Endothelial cell of umbilical vein (primary cell): ENCODE measurements around the gene DDX49. TPM values are rescaled to one million over a fixed set of nuclear protein-coding genes. Genes with fewer than 3 reads are reported as not detected.
A peak's percentile ranks its signal among the peaks of the same experiment; 100 is the strongest.

Source experiments
- BruUV-seq: library from RNA; stranded (reverse); fragments of 400-500 nt; replicated peaks from 2 replicates; lab custom pipeline; 2021; lab: Mats Ljungman, UMichigan
- CTCF ChIA-PET: fragments of 300-600, 350-600 bp; sonication (Branson Sonifier 250); formaldehyde crosslinking; loops from one replicate; lab custom pipeline; 2021; ENCODE audit warnings: antibody characterized with exemption, inconsistent platforms; lab: Charles Lee
- POLR2A ChIA-PET: fragments of 300-600, 350-600 bp; sonication (Branson Sonifier 250); formaldehyde crosslinking; loops from one replicate; lab custom pipeline; 2021; ENCODE audit warnings: antibody characterized with exemption, inconsistent platforms; lab: Charles Lee
- DNase-seq: peaks from one replicate; pipeline ENCODE4 v3.0.0-alpha.2; 2011; ENCODE audit warnings: low read depth, low spot score
- FAIRE-seq: peaks from 2 replicates; lab custom pipeline; 2011; peaks lifted over from hg19 to GRCh38; lab: Jason Lieb, UNC
- H2AFZ ChIP-seq: 2 replicates; pipeline ENCODE4 v1.6.0; 2012; ENCODE audit warnings: low read depth, low read length, control low read depth, inconsistent platforms
- H3K27ac ChIP-seq: 2 replicates; pipeline ENCODE4 v1.5.1; 2011; ENCODE audit warnings: low read depth, mild to moderate bottlenecking, control low read depth, low read length, moderate library complexity; ENCODE audit not compliant: insufficient read depth
- H3K27me3 ChIP-seq, 2 experiments: 2 replicates each; pipeline versions ENCODE4 v1.6.0 to v1.6.1; 2011; ENCODE audit warnings: low read length in 2 of 2, mixed read lengths in 1 of 2; ENCODE audit not compliant: control insufficient read depth in 2 of 2, insufficient read depth in 2 of 2
- H3K36me3 ChIP-seq, 2 experiments: 2 replicates in 1 of 2; 3 replicates in 1 of 2; pipeline ENCODE4 v1.5.1; 2011; ENCODE audit warnings: low read length in 2 of 2, mild to moderate bottlenecking in 1 of 2, moderate library complexity in 1 of 2; ENCODE audit not compliant: control insufficient read depth in 2 of 2, insufficient read depth in 2 of 2; ENCODE audit errors: extremely low read depth in 1 of 2
- H3K4me1 ChIP-seq: 3 replicates; pipeline ENCODE4 v1.5.1; 2011; ENCODE audit warnings: mild to moderate bottlenecking, low read length; ENCODE audit not compliant: control insufficient read depth, insufficient read depth; ENCODE audit errors: extremely low read depth
- H3K4me2 ChIP-seq: 2 replicates; pipeline ENCODE4 v1.6.1; 2011; ENCODE audit warnings: low read length, control low read depth, mixed read lengths; ENCODE audit not compliant: insufficient read depth
- H3K4me3 ChIP-seq, 3 experiments: fragments of 200-600 bp in 1 of 3; sonication (generic), shearing (Covaris generic) in 1 of 3; replicated peaks in 1 of 3; 2 replicates each; pipeline ENCODE4 v1.5.1; 2011 to 2016; ENCODE audit warnings: control low read depth in 3 of 3, low read length in 3 of 3, mild to moderate bottlenecking in 2 of 3, inconsistent platforms in 1 of 3, low read depth in 1 of 3, moderate library complexity in 1 of 3; ENCODE audit not compliant: insufficient read depth in 1 of 3
- H3K79me2 ChIP-seq: 2 replicates; pipeline ENCODE4 v1.6.0; 2012; ENCODE audit warnings: low read length, inconsistent platforms; ENCODE audit not compliant: control insufficient read depth, insufficient read depth
- H3K9ac ChIP-seq: replicated peaks from 2 replicates; pipeline ENCODE3; 2011; ENCODE audit warnings: low read length, control low read depth; ENCODE audit not compliant: insufficient read depth; ENCODE audit errors: extremely low read depth
- H3K9me1 ChIP-seq: replicated peaks from 3 replicates; pipeline ENCODE4 v1.6.0; 2011; ENCODE audit warnings: mild to moderate bottlenecking, low read length; ENCODE audit not compliant: control insufficient read depth, insufficient read depth; ENCODE audit errors: extremely low read depth
- H3K9me3 ChIP-seq: replicated peaks from 2 replicates; pipeline ENCODE4 v1.5.1; 2012; ENCODE audit warnings: low read length, inconsistent platforms; ENCODE audit not compliant: control insufficient read depth, insufficient read depth
- H4K20me1 ChIP-seq: replicated peaks from 2 replicates; pipeline ENCODE3; 2011; ENCODE audit warnings: mild to moderate bottlenecking, low read length; ENCODE audit not compliant: control insufficient read depth, insufficient read depth; ENCODE audit errors: extremely low read depth
- FOS ChIP-seq: IDR thresholded peaks from 2 replicates; pipeline ENCODE4 v1.6.1; 2011; ENCODE audit warnings: mild to moderate bottlenecking, low read length, moderate library complexity, borderline replicate concordance; ENCODE audit not compliant: insufficient read depth
- dilution Hi-C: fragments of 300-500 bp; cut with MboI; formaldehyde crosslinking; loops from one replicate; pipeline ENCODE4 v1.15.0; 2019; ENCODE audit warnings: low sequenced_read_pairs; ENCODE audit not compliant: extremely low pct_ligation_motif_present
- intact Hi-C: fragments of 100-400 bp; cut with micrococcal nuclease; formaldehyde crosslinking; loops from one replicate; pipeline ENCODE4 v1.10.0; 2022
- polyA plus RNA-seq, 4 experiments: library from polyadenylated mRNA; depleted of rRNA in 3 of 4; stranded (reverse) in 3 of 4; unstranded in 1 of 4; fragments of >200 nt; gene quantifications; 2 replicates each; pipeline versions ENCODE4 v1.2.1 to v1.2.3, GENCODE V29; 2011 to 2012; ENCODE audit warnings: missing spikeins in 1 of 4
- total RNA-seq: library from RNA; stranded (reverse); gene quantifications from 2 replicates; pipeline ENCODE4 v1.2.3, GENCODE V29; 2021
- TF ChIP-seq, protein P1 (sequence below), 2 donors: IDR thresholded peaks; 1 replicate in 1 of 2; 2 replicates in 1 of 2; pipeline ENCODE4 v1.5.1; 2011; ENCODE audit warnings: low read length in 2 of 2, mild to moderate bottlenecking in 2 of 2, moderate library complexity in 2 of 2, control low read depth in 1 of 2, inconsistent platforms in 1 of 2, low read depth in 1 of 2; ENCODE audit not compliant: insufficient read depth in 1 of 2; ENCODE audit errors: extremely low read depth in 1 of 2

DDX49 gene
- total and polyA plus RNA-seq, 2 donors (not counting 3 experiments of a cell fraction or from before 2014, with no cell fraction given): 51.9 to 60.1 TPM

DNA sequence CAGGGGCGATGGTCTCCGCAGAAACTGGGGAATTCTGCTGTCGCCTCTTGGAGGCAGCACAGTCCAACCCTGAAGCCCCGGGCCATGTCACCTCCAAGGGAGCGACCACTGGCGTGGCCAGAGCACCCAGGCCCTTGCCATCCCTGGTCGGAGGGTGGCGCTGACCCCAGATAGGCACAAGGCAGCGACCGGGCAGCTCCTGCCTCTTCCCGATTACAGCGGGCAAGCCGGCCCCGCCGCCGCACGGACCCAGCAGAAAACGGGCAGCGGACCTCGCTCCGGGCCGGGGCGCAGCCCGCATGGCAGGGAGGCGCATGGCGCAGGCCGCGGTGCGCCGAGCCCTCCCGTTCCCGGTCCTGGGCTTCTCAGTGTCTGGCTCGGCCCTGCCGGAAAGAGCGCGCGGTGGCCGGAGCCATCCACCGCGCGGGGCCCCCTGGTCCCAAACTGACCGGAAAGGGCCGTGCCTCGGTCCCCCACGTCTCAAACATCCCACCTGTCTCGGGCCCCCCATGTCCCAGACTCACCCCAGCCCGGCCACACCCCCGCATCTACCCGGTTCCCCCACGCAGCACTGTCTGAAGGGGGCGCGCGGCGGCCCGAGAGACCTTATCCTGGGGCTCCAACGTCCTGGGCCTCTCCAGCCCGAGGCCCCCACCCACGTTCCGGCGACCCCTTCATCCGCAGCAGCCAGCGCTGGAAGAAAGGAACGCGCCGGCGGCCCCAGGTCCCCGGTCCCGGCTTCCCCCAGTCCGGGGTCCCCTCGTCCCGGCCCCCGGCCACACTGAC is 24.3 kb upstream of the DDX49 start:
- H3K27ac ChIP-seq: no peak overlapping the region
- DNase-seq: peak; percentile 42
- H3K4me1 ChIP-seq: no peaks in the 10 kb centered on the region
- intact Hi-C loops (loop anchor here (1.0 to 5.0 kb wide), 3 partner anchors 24 to 91 kb away; partner anchors contain the start of genes COPE and DDX49), dilution Hi-C loops (no loop called here)
- no peaks in the 10 kb centered on the region for H3K79me2 ChIP-seq
- peak overlapping the region; percentile 35 to 54 (median 41) for H3K4me3 ChIP-seq
- peak; percentile 69 for FAIRE-seq
- ChIA-PET CTCF (interaction anchor here (0.7 to 2.8 kb wide), 7 partner anchors 18 to 126 kb away, joined by 3 to 33 read pairs (median 4); partner anchors contain the start of genes COPE and DDX49), POLR2A (interaction anchor here (0.6 kb wide), 2 partner anchors 11 to 94 kb away, joined by 5 to 8 read pairs; no protein-coding TSS in a partner anchor)
- no peaks in the 10 kb centered on the region for H4K20me1 ChIP-seq
- TF ChIP-seq, protein P1, sequence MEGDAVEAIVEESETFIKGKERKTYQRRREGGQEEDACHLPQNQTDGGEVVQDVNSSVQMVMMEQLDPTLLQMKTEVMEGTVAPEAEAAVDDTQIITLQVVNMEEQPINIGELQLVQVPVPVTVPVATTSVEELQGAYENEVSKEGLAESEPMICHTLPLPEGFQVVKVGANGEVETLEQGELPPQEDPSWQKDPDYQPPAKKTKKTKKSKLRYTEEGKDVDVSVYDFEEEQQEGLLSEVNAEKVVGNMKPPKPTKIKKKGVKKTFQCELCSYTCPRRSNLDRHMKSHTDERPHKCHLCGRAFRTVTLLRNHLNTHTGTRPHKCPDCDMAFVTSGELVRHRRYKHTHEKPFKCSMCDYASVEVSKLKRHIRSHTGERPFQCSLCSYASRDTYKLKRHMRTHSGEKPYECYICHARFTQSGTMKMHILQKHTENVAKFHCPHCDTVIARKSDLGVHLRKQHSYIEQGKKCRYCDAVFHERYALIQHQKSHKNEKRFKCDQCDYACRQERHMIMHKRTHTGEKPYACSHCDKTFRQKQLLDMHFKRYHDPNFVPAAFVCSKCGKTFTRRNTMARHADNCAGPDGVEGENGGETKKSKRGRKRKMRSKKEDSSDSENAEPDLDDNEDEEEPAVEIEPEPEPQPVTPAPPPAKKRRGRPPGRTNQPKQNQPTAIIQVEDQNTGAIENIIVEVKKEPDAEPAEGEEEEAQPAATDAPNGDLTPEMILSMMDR (IDR thresholded peaks at IDR 0.05; ENCODE audit: extremely low read depth in 1 of 2, insufficient read depth in 1 of 2, low read depth in 1 of 2, low read length in 2 of 2): peak; percentile 33 to 54
- TF ChIP-seq FOS: no peak
- H2AFZ ChIP-seq: peak overlapping the region; percentile 81
- no peak overlapping the region for H3K9ac ChIP-seq
- H3K36me3 ChIP-seq: peaks cover 0 to 8% of the 10 kb centered on the region in 2 experiments
- peak overlapping the region; percentile 69 for H3K4me2 ChIP-seq
- H3K9me1 ChIP-seq: no peaks in the 10 kb centered on the region
- BruUV-seq: no TSS peak
- H3K9me3 ChIP-seq: no peaks in the 10 kb centered on the region
- peaks cover 0 to 2% of the 10 kb centered on the region in 2 experiments for H3K27me3 ChIP-seq
